Fibroblast of lung (primary cell): ENCODE measurements around the gene DDR2. TPM values are rescaled to one million over a fixed set of nuclear protein-coding genes. Genes with fewer than 3 reads are reported as not detected.
"Not testable (repeated sequence)": the region's sequence is repeated elsewhere in the genome, so short reads cannot be mapped to it uniquely, and the experiment has no call there.

Source experiments
- DNase-seq, 2 donors: peaks; one replicate each; pipeline versions ENCODE4 v3.0.0 to v3.0.0-alpha.2; 2010; ENCODE audit warnings: low read depth in 2 of 2
- H2AFZ ChIP-seq: 2 replicates; pipeline ENCODE4 v1.5.1; 2012; ENCODE audit warnings: low read length, control low read depth, inconsistent platforms
- H3K27ac ChIP-seq: 2 replicates; pipeline ENCODE4 v1.5.1; 2011; ENCODE audit warnings: low read length, control low read depth; ENCODE audit not compliant: insufficient read depth
- H3K27me3 ChIP-seq: 2 replicates; pipeline ENCODE4 v1.5.1; 2011; ENCODE audit warnings: mild to moderate bottlenecking, low read length; ENCODE audit not compliant: control insufficient read depth, insufficient read depth
- H3K36me3 ChIP-seq: 2 replicates; pipeline ENCODE4 v1.5.1; 2011; ENCODE audit warnings: low read length; ENCODE audit not compliant: control insufficient read depth, insufficient read depth
- H3K4me1 ChIP-seq: 2 replicates; pipeline ENCODE4 v1.5.1; 2011; ENCODE audit warnings: low read length; ENCODE audit not compliant: control insufficient read depth, insufficient read depth; ENCODE audit errors: extremely low read depth
- H3K4me2 ChIP-seq: 2 replicates; pipeline ENCODE4 v1.5.1; 2011; ENCODE audit warnings: low read length, control low read depth; ENCODE audit not compliant: insufficient read depth; ENCODE audit errors: extremely low read depth
- H3K4me3 ChIP-seq, 4 experiments: fragments of 200-600 bp in 1 of 4; sonication (generic) in 1 of 4; replicated peaks in 1 of 4; 2 replicates each; pipeline ENCODE4 v1.5.1; 2011 to 2016; ENCODE audit warnings: low read length in 4 of 4, low read depth in 3 of 4, mild to moderate bottlenecking in 3 of 4, control low read depth in 2 of 4, inconsistent platforms in 1 of 4, mixed read lengths in 1 of 4; ENCODE audit not compliant: insufficient read depth in 1 of 4; ENCODE audit errors: control extremely low read depth in 1 of 4
- H3K79me2 ChIP-seq: 2 replicates; pipeline ENCODE4 v1.5.1; 2012; ENCODE audit warnings: mild to moderate bottlenecking, low read length, inconsistent platforms; ENCODE audit not compliant: control insufficient read depth, insufficient read depth
- H3K9ac ChIP-seq: 2 replicates; pipeline ENCODE4 v1.5.1; 2011; ENCODE audit warnings: mild to moderate bottlenecking, low read length, control low read depth; ENCODE audit not compliant: insufficient read depth
- H3K9me3 ChIP-seq: 2 replicates; pipeline ENCODE4 v1.5.1; 2012; ENCODE audit warnings: low read depth, low read length; ENCODE audit not compliant: control insufficient read depth, insufficient read depth
- H4K20me1 ChIP-seq: 2 replicates; pipeline ENCODE4 v1.5.1; 2011; ENCODE audit warnings: low read length; ENCODE audit not compliant: control insufficient read depth, insufficient read depth; ENCODE audit errors: extremely low read depth
- EZH2 ChIP-seq: IDR thresholded peaks from 2 replicates; pipeline ENCODE4 v1.5.1; 2012; ENCODE audit warnings: low read length, control low read depth, mild to moderate bottlenecking; ENCODE audit errors: missing control alignments
- polyA plus RNA-seq, 2 donors: library from polyadenylated mRNA; depleted of rRNA in 1 of 2; stranded (reverse) in 1 of 2; unstranded in 1 of 2; fragments of >200 nt; gene quantifications; 2 replicates each; pipeline ENCODE4 v1.2.1, GENCODE V29; 2011 to 2012; ENCODE audit warnings: missing spikeins in 1 of 2
- total RNA-seq: library from RNA; depleted of rRNA; stranded (reverse); fragments of >200 nt; gene quantifications from 2 replicates; pipeline ENCODE4 v1.2.1, GENCODE V29; 2014
- TF ChIP-seq, protein P1 (sequence below), 2 donors: IDR thresholded peaks in 1 of 2; conservative IDR thresholded peaks in 1 of 2; 1 replicate in 1 of 2; 2 replicates in 1 of 2; pipeline ENCODE4 v1.5.1; 2011 to 2012; ENCODE audit warnings: low read length in 2 of 2, control low read depth in 1 of 2, inconsistent platforms in 1 of 2, low read depth in 1 of 2, mild to moderate bottlenecking in 1 of 2

Gene DDR2
- total and polyA plus RNA-seq, 2 donors (not counting 1 experiment from before 2014, with no cell fraction given) = 192 to 303 TPM

DNA sequence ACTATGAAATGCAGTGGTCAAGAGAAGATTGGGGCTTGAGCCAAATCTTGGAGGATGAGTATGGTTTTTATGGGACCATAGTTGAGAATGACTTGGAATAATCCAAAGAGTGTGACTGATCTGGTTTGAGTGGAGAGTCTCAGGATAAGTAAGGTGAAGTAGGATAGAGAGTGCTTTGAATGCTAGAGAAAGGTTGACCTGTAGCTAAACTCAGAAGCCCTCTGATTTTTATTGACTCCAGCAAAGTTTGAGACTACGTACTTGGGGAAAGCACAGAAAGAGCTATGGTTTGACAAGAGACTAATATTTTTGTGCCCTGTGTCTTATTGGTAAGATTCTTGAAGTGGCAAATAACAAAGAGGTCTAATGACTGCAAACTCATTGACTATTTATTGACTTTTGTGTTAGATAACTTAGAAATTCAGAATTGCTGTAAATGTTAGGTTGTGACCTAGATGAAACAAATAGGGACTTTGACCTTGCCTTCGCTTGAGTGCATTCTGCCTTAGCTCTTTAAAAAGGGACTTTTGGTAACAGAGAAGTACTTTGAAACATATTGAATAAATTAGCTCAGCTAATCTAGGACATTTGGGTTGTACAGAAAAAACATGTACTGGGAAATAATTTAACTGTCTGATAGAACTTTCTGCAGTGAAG lies 35.6 kb upstream of the DDR2 start:
- no peak overlapping the region for H2AFZ ChIP-seq
- no peaks in the 10 kb centered on the region for H3K27me3 ChIP-seq
- peaks cover 6% of the 10 kb centered on the region for H3K36me3 ChIP-seq
- H3K4me1 ChIP-seq = no peaks in the 10 kb centered on the region
- H3K9me3 ChIP-seq = no peaks in the 10 kb centered on the region
- TF ChIP-seq, protein P1, sequence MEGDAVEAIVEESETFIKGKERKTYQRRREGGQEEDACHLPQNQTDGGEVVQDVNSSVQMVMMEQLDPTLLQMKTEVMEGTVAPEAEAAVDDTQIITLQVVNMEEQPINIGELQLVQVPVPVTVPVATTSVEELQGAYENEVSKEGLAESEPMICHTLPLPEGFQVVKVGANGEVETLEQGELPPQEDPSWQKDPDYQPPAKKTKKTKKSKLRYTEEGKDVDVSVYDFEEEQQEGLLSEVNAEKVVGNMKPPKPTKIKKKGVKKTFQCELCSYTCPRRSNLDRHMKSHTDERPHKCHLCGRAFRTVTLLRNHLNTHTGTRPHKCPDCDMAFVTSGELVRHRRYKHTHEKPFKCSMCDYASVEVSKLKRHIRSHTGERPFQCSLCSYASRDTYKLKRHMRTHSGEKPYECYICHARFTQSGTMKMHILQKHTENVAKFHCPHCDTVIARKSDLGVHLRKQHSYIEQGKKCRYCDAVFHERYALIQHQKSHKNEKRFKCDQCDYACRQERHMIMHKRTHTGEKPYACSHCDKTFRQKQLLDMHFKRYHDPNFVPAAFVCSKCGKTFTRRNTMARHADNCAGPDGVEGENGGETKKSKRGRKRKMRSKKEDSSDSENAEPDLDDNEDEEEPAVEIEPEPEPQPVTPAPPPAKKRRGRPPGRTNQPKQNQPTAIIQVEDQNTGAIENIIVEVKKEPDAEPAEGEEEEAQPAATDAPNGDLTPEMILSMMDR (conservative IDR thresholded peaks at IDR 0.05 in 1 of 2, IDR thresholded peaks at IDR 0.05 in 1 of 2; ENCODE audit: low read depth in 1 of 2, low read length in 2 of 2) = no peak
- TF ChIP-seq EZH2 = no peak
- no peak overlapping the region for H3K27ac ChIP-seq
- DNase-seq = no peak
- H3K9ac ChIP-seq = no peak overlapping the region
- no peaks in the 10 kb centered on the region for H3K79me2 ChIP-seq
- H3K4me3 ChIP-seq = no peak overlapping the region
- H3K4me2 ChIP-seq = no peak overlapping the region
- H4K20me1 ChIP-seq = no peaks in the 10 kb centered on the region

GRCh38 chr1:162599451-162599850 lies 32.8 kb upstream of the DDR2 start:
- H3K4me2 ChIP-seq = no peak overlapping the region
- H4K20me1 ChIP-seq = no peaks in the 10 kb centered on the region
- H3K36me3 ChIP-seq = peaks cover 2% of the 10 kb centered on the region
- no peak for DNase-seq
- TF ChIP-seq EZH2 = no peak
- TF ChIP-seq, protein P1 (conservative IDR thresholded peaks at IDR 0.05 in 1 of 2, IDR thresholded peaks at IDR 0.05 in 1 of 2; ENCODE audit: low read depth in 1 of 2, low read length in 2 of 2) = no peak
- no peaks in the 10 kb centered on the region for H3K27me3 ChIP-seq
- no peak overlapping the region for H2AFZ ChIP-seq
- H3K79me2 ChIP-seq = no peaks in the 10 kb centered on the region
- H3K9me3 ChIP-seq = no peaks in the 10 kb centered on the region
- H3K4me1 ChIP-seq = no peaks in the 10 kb centered on the region
- H3K4me3 ChIP-seq = no peak overlapping the region
- H3K9ac ChIP-seq = no peak overlapping the region
- no peak overlapping the region for H3K27ac ChIP-seq

GRCh38 chr1:162603117-162603516 lies 29.1 kb upstream of the DDR2 start:
- H3K4me2 ChIP-seq, H3K27ac ChIP-seq, H3K9me3 ChIP-seq, H3K9ac ChIP-seq, DNase-seq, H3K36me3 ChIP-seq, H2AFZ ChIP-seq, H3K4me3 ChIP-seq, H3K4me1 ChIP-seq, H4K20me1 ChIP-seq, H3K79me2 ChIP-seq, H3K27me3 ChIP-seq: not testable (repeated sequence)
